ENCODE measurements around the gene ME3.

Gene ME3

GRCh38 chr11:86692317-86692716, 19.9 kb upstream of the ME3 start:
- DNase-seq, result no peak

GRCh38 chr11:86688398-86689179, 16.2 kb upstream of the ME3 start:
- no peak for DNase-seq

- no peak for DNase-seq
Measured at GRCh38 chr11:86687185-86687778, 14.9 kb upstream of the ME3 start.

- DNase-seq, result no peak
Measured at GRCh38 chr11:86686531-86686930, 14.1 kb upstream of the ME3 start.

GRCh38 chr11:86681483-86681756, 9.0 kb upstream of the ME3 start:
- no peak for DNase-seq

- DNase-seq, result no peak
Measured at GRCh38 chr11:86680716-86681482, 8.5 kb upstream of the ME3 start.

GRCh38 chr11:86678823-86679222, 6.4 kb upstream of the ME3 start:
- DNase-seq, result no peak

- no peak for DNase-seq
Measured at GRCh38 chr11:86678296-86678695, 5.9 kb upstream of the ME3 start.

- DNase-seq, result no peak
Measured at GRCh38 chr11:86676533-86677154, 4.2 kb upstream of the ME3 start.

GRCh38 chr11:86676010-86676409, 3.6 kb upstream of the ME3 start:
- no peak for DNase-seq

- no peak for DNase-seq
Measured at GRCh38 chr11:86675017-86675416, 2.6 kb upstream of the ME3 start.

GRCh38 chr11:86673872-86674750, 1.7 kb upstream of the ME3 start:
- no peak for DNase-seq

- no peak for DNase-seq
Measured at GRCh38 chr11:86673055-86673843, 833 bp upstream of the ME3 start.

- peak; percentile 2 for DNase-seq
Measured at GRCh38 chr11:86671531-86672006, 847 bp downstream of the ME3 start.

- no peak for DNase-seq
Measured at GRCh38 chr11:86670911-86671310, 1.5 kb downstream of the ME3 start.

GRCh38 chr11:86670181-86670580, 2.2 kb downstream of the ME3 start:
- DNase-seq, result no peak

- no peak for DNase-seq
Measured at GRCh38 chr11:86669424-86669823, 3.0 kb downstream of the ME3 start.

GRCh38 chr11:86668929-86669328, 3.5 kb downstream of the ME3 start:
- no peak for DNase-seq

GRCh38 chr11:86666193-86666592, 6.2 kb downstream of the ME3 start:
- no peak for DNase-seq

- DNase-seq, result no peak
Measured at GRCh38 chr11:86664930-86665329, 7.5 kb downstream of the ME3 start.

- no peak for DNase-seq
Measured at GRCh38 chr11:86663761-86664160, 8.7 kb downstream of the ME3 start.

- no peak for DNase-seq
Measured at GRCh38 chr11:86663291-86663690, 9.1 kb downstream of the ME3 start.

Data from CD4-positive, alpha-beta T cell treated with Interleukin-10 for 1 hour (primary cell).